NCI-H2107 (cell line): ENCODE results near the gene NPRL2.

ENCODE experiments used
- DNase-seq: peaks from one replicate; lab custom pipeline; 2025; lab: John Stamatoyannopoulos, UW

The NPRL2 gene

GRCh38 chr3:50373146-50374051, 22.8 kb upstream of the NPRL2 start:
- no peak for DNase-seq

GRCh38 chr3:50372349-50372748, 21.8 kb upstream of the NPRL2 start:
- DNase-seq, result no peak

GRCh38 chr3:50371133-50371685, 20.6 kb upstream of the NPRL2 start:
- DNase-seq, result no peak

- peak; percentile 63 for DNase-seq
These were observed 20.0 kb upstream of the NPRL2 start for GRCh38 chr3:50370594-50370993.

- no peak for DNase-seq
These were observed 18.6 kb upstream of the NPRL2 start for GRCh38 chr3:50369012-50369670.

GRCh38 chr3:50365842-50366220, 15.3 kb upstream of the NPRL2 start:
- DNase-seq, result no peak

GRCh38 chr3:50365080-50365841, 14.7 kb upstream of the NPRL2 start:
- no peak for DNase-seq

GRCh38 chr3:50364573-50365079, 14.1 kb upstream of the NPRL2 start:
- DNase-seq, result no peak

GRCh38 chr3:50359760-50360110, 9.2 kb upstream of the NPRL2 start:
- no peak for DNase-seq

GRCh38 chr3:50358911-50359759, 8.6 kb upstream of the NPRL2 start, which contains the start of gene TMEM115:
Gene TMEM115 (minus strand): TSS chr3:50359521. CDS start chr3:50359063, 458 bp downstream.
- peak; percentile 84 for DNase-seq

GRCh38 chr3:50358355-50358910, 7.9 kb upstream of the NPRL2 start:
- DNase-seq, result no peak

- DNase-seq, result no peak
These were observed 6.9 kb upstream of the NPRL2 start for GRCh38 chr3:50357481-50357880.

GRCh38 chr3:50356553-50356952, 6.0 kb upstream of the NPRL2 start:
- DNase-seq, result no peak

- DNase-seq, result no peak
These were observed 5.4 kb upstream of the NPRL2 start for GRCh38 chr3:50355829-50356552.

- no peak for DNase-seq
These were observed 4.3 kb upstream of the NPRL2 start for GRCh38 chr3:50354850-50355249.

GRCh38 chr3:50354186-50354764, 3.7 kb upstream of the NPRL2 start:
- no peak for DNase-seq

GRCh38 chr3:50353245-50354004, 2.9 kb upstream of the NPRL2 start:
- DNase-seq, result no peak

GRCh38 chr3:50352781-50353180, 2.2 kb upstream of the NPRL2 start:
- no peak for DNase-seq

GRCh38 chr3:50351323-50351697, 735 bp upstream of the NPRL2 start:
- DNase-seq, result no peak
